HUDEP-2 (cell line): Measurements from ENCODE around the gene CNDP1.
"Not testable (repeated sequence)": the region's sequence is repeated elsewhere in the genome, so short reads cannot be mapped to it uniquely, and the experiment has no call there.

Source experiments
- DNase-seq, 76 experiments: peaks; one replicate each; lab custom pipeline; 2025; ENCODE audit not compliant: unreplicated experiment in 76 of 76; lab: John Stamatoyannopoulos, UW

Gene CNDP1

GRCh38 chr18:74541703-74542555, 7.6 kb downstream of the CNDP1 start:
- no peak for DNase-seq

DNA sequence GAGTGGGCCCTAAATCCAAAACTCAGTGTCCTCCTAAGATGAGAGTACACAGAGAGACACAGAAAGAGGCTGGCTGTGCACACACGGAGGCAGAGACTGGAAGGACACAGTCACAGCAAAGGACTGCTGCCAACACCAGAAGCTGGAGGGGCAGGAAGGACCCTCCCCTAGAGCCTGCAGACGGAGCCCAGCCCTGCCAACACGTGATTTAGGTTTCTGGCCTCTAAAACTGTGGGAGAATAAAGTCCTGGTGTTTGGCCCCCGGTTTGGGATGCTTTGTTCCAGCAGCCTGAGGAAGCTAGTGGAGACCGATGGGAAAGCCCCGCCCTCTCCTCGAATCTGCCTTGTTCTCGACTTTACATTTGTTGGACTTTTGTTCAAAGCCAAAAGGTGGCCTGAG, 10.6 kb downstream of the CNDP1 start:
- no peak for DNase-seq

- DNase-seq, result no peak
Observed at GRCh38 chr18:74546007-74546406, 11.7 kb downstream of the CNDP1 start.

GRCh38 chr18:74546751-74547530, 12.6 kb downstream of the CNDP1 start:
- DNase-seq, result no peak

GRCh38 chr18:74547860-74548259, 13.6 kb downstream of the CNDP1 start:
- DNase-seq, result no peak

- no peak for DNase-seq
Observed at GRCh38 chr18:74549591-74550104, 15.3 kb downstream of the CNDP1 start.

DNA sequence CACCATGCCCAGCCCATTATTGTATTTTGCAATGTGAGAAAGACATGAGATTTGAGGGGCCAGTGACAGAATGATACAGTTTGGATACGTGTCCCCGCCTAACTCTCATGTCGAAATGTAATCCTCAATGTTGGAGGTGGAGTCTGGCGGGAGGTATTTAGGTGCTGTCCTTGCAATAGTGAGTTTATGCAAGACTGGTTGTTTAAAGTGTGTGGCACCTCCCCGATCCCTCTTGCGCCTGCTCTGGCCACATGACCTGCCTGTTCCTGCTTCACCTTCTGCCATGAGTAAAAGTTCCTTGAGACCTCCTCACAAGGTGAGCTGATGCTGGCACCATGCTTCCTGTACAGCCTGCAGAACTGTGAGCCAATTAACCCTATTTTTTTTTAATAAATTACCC, 16.6 kb downstream of the CNDP1 start:
- DNase-seq, result no peak

DNA sequence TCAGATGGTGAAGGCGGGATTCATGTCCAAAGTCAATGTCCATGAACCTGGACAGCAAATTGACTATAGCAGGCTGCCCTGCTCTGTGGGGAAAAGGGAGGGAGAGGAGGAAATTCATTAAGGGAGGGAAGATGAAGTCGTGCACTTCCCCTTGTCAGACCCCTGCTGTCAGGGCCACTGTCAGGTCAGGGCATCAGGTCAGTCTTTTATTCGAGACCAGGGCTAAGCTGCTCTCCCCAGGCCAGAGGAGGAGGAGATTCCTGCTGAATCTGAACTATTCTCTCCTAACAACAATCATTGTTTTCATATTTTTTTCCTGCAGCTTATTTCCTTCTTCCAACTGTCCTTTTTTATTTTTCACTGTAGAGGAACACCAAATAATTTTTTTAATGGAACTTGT, 17.2 kb downstream of the CNDP1 start:
- no peak for DNase-seq

- peak in 73 of 76 experiments; percentile 3 to 85 (median 60) for DNase-seq
Observed at GRCh38 chr18:74551936-74552555, 17.7 kb downstream of the CNDP1 start.

DNA sequence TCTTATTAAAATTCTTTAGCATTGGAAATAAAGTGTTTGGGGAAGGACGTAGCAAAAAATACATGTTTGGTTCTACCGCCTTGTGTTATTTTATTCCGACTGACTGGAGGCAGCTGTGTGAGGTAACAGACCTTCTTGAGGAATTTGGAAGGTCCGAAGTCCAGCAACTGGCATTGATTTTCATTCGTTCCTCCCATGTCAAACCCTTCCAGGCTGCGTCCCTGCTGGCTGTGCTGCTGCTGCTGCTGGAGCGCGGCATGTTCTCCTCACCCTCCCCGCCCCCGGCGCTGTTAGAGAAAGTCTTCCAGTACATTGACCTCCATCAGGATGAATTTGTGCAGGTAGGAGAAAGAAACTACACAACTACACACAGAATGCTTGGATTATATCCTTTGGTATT, 21.8 kb downstream of the CNDP1 start:
- no peak for DNase-seq

- no peak for DNase-seq
Observed at GRCh38 chr18:74558096-74558495, 23.8 kb downstream of the CNDP1 start.

DNA sequence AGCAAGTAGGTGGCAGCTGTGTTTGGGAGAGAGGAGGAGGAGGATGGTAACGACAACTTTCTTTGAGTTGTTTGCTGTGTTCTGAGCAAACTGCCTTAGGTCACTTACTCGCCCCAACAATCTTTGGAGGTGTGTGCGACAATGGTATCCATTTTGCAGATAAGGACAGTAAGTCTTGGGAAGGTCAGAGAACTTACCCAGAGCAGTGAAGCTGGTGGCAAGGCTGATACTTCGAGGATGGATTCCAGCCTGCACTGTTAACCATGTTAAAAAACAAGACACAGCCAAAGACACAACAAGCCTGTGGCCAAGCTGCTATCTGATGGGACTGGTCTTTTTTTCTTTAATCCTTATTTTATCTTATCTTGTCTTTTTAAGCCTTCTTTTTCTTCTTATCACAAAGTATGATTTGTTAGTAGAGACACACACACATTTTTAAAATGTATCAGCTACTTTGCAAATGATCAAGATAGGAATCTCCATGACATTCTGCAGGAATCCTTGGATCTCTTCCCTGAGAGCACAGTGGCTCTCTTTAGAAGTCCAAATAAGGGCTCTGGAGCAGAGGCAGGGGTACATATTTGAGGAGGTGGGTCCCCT, 27.9 kb downstream of the CNDP1 start:
- DNase-seq, result no peak

- DNase-seq, result no peak
Observed at GRCh38 chr18:74562775-74563174, 28.5 kb downstream of the CNDP1 start.

DNA sequence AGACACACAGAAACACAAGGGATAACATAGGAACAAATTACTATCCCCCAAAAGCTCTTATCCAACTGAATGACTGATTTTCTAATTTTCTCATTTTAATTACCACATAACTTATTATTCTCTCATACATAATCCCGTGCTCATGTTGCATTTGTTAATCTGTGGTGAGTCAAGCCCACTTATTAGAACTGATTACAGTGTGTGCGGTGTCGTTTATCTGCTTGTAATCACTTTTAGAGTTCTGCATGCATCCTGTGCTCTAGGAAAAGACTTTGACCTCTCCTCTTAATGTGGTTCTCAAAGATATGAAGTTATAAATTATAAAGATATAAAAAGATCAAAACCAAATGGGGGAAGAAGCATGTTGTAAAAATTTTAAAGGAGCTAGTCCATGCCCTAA, 29.7 kb downstream of the CNDP1 start:
- no peak for DNase-seq

GRCh38 chr18:74565164-74565563, 30.9 kb downstream of the CNDP1 start:
- DNase-seq, result not testable (repeated sequence)

DNA sequence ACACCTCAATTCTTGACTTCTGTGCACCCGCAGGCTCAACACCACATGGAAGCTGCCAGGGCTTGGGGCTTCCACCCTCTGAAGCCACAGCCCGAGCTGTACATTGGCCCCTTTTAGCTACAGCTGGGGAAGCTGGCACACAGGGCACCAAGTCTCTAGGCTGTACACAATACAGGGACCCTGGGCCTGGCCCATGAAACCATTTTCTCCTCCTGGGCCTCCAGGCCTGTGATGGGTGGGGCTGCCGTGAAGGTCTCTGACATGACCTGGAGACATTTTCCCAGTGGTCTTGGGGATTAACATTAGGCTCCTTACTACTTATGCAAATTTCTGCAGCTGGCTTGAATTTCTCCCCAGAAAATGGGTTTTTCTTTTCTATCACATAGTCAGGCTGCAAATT, 31.7 kb downstream of the CNDP1 start:
- not testable (repeated sequence) for DNase-seq

DNA sequence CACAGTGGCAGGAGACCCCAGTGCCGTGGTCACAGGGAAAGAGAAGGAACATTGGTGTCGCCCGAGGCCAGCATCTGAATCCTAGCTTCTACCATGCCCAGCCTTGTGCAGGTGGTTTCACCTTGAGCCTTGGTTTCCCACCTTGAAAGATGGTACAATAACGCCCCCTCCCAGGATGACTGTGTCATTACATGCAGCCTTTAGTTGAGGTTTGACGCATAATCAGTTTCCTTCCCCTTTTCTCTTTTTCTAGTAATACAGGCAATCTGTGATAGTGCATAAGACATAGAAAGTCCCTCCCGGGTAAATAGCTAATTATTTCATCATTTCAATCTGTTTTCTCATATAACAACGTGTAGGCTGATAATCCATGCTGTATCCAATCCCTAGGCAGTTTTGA, 33.5 kb downstream of the CNDP1 start:
- no peak for DNase-seq

DNA sequence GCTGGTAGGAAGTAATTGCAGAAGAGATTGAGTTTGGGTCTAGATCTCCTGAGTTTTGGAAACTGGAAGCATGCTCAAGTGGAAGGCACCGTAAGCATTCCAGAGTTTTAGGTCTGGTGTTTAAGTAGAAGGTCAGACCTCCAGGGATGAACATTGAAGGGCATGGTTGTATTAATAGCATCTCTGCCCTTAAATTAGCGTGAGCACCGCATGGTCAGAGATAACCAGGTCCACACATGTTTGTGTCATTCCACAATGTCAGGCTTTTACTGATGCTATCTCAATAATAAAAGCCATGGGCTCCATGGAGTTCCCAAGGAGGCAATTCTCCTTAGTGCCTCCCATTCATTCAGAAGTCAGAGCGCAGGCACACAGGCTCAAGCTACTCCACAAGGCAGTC, 35.1 kb downstream of the CNDP1 start:
- DNase-seq, result no peak

GRCh38 chr18:74570266-74570665, 36.0 kb downstream of the CNDP1 start:
- no peak for DNase-seq

DNA sequence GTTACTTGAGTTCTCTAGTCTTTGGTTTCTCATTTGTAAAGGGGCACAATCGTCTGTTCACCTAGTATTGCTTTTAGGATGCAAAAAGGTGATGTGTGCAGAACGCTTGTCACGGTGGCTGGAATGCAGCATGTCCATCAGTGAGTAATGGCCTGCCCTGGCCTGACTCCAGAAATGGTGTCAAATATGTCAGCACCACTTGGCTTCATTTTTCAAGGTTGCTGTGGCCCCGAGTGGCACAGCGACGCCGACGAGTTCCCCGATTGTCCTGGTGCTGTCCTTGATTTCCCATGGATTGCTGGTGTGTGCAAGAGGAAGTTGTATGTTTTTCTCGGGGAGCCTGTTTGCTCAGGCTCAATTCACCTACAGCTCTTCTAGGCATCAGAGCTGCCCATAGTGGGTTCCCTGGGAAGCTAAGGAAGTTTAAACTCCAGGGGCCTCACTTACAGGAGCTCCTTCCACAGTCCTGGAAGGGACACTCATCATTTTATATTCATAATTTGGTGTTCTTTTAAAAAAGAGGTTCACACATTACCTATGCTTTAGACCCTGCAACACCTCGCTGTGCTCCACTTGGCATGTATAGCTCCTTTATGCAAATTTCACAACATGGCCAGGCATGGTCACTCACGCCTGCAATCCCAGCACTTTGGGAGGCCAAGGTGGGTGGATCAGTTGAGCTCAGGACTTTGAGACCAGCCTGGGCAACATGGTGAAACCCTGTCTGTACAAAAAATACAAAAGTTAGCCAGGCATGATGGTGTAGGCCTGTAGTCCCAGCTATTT, 37.8 kb downstream of the CNDP1 start:
- no peak for DNase-seq
